CD4-positive, alpha-beta T cell treated with Interleukin-15 for 1 hour (primary cell): ENCODE measurements around the gene LMNTD2.

ENCODE experiments used
- DNase-seq: peaks from one replicate; pipeline ENCODE4 v3.0.0-alpha.2; 2020

Gene LMNTD2

GRCh38 chr11:567011-567628 lies 6.6 kb upstream of the LMNTD2 start:
- no peak for DNase-seq

DNA sequence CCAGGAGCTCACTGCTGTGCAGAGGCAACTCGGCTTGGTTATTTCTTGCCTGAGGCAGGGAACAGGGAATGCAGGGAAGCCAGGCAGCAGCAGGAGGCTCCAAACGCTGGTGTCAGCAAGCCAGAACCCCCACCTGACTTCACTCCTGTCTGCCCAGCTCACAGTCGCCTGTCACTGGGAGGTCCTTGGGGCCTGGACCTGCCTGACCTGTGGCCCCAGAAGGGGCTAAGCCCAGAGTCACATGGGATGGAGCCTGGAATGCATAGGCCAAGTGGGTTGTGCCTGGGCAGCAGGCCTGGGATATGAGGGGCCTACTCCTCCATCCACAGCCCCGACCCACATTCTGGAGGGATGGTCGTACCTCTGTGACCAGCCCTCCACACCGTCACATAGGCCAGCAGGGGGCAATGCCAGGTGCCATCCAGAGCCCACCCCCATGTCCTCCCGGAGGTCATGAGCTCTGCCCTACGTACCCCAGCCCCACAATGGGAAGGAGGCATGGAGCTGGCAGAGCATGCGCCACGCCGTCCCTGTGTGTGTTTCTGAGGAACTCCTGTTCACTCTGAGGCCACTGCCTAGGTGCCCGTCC lies 5.5 kb upstream of the LMNTD2 start:
- DNase-seq = no peak

DNA sequence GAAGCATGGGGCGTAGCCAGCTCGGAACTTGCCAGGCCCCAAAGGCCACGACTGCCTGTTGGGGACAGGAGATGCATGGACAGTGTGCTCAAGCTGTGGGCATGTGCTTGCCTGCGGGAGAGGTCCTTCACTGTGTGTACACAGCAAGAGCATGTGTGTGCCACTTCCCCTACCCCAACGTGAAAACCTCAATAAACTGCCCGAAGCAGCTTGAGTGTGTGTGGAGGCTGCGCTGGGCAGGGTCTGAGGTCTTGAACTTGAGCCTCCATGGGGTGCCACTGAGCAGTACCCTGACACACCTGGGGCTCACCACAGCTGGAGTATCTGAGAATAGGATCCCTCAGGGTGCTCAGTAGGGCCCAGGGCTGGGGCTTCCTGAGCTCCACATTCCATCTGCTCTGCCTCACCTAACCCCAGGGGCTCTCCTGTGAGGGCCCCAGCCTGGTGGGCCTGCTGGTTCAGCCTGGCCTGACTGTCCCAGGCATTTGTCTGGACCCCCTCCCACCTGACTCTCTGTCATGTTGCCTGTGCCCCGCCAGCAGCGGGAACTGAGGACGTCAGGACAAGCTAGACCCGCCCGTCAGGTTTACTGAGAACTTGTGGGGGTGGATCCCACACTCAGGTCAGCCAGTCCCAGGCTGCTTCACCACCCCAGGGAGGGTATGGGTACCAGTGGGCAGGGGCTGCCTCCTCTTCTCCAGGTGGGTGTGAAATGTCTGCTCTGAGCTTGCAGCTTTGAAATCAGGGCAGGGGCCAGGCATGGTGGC lies 3.5 kb upstream of the LMNTD2 start:
- DNase-seq = no peak

DNA sequence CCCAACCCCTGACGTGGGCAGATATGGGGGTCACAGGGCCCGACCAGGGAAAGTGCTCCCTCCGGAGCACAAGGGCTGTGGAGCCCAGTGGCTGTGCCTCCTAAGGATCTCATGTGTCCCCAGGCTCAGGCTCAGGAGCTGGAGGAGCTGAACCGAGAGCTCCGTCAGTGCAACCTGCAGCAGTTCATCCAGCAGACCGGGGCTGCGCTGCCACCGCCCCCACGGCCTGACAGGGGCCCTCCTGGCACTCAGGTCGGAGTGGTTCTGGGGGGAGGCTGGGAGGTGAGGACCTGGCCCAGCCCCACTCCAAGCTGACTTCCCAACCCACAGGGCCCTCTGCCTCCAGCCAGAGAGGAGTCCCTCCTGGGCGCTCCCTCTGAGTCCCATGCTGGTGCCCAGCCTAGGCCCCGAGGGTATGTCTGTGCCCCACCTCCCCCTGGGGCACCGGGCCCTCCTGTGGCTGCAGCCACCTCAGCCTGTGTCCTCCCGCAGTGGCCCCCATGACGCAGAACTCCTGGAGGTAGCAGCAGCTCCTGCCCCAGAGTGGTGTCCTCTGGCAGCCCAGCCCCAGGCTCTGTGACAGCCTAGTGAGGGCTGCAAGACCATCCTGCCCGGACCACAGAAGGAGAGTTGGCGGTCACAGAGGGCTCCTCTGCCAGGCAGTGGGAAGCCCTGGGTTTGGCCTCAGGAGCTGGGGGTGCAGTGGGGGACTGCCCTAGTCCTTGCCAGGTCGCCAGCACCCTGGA lies 2.7 kb upstream of the LMNTD2 start:
- no peak for DNase-seq

DNA sequence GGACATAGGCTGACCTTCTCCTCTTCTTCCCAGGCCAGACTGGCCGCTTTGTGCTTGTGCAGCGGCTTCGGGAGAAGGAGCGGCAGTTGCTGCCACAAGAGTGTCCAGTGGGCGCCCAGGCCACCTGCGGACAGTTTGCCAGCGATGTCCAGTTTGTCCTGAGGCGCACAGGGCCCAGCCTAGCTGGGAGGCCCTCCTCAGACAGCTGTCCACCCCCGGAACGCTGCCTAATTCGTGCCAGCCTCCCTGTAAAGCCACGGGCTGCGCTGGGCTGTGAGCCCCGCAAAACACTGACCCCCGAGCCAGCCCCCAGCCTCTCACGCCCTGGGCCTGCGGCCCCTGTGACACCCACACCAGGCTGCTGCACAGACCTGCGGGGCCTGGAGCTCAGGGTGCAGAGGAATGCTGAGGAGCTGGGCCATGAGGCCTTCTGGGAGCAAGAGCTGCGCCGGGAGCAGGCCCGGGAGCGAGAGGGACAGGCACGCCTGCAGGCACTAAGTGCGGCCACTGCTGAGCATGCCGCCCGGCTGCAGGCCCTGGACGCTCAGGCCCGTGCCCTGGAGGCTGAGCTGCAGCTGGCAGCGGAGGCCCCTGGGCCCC lies 1.6 kb upstream of the LMNTD2 start:
- DNase-seq = no peak

DNA sequence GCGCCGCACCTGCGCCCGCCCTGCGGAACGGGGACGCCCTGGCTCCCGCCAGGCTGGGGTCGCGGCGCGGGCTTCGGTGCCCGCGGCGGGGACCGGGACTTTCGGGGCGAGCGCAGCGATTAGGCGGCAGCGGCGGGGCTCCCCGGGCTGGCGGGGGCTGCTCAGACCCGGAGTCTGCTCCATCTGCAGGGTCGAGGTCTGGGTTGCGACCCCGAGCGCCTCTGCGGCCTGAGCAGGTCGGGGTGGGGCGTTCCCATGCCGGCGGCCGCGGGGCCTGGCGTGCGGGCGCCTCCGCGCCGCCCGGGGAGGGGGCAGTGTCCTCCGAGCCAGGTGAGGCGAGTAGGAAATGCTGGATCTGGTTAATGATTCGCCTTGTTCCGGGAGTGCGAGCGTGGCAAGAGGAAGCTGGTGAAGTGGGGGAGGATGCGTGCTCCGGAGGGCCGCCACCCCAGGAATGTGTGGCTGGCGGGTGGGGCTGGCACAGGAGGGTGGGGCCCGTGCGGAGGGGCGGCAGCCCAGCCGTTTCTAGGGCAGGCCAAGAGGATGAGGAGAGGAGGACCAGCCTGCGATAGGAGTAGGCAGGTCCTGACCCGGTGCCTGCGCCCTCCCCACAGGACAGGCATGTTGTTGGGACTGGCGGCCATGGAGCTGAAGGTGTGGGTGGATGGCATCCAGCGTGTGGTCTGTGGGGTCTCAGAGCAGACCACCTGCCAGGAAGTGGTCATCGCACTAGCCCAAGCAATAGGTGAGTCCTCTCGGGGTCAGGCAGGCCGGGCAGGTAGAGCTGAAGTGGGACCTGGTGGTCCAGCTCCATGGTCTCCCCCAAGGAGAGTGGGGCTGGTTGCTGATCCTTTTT lies 838 bp upstream of the LMNTD2 start:
- DNase-seq = no peak

DNA sequence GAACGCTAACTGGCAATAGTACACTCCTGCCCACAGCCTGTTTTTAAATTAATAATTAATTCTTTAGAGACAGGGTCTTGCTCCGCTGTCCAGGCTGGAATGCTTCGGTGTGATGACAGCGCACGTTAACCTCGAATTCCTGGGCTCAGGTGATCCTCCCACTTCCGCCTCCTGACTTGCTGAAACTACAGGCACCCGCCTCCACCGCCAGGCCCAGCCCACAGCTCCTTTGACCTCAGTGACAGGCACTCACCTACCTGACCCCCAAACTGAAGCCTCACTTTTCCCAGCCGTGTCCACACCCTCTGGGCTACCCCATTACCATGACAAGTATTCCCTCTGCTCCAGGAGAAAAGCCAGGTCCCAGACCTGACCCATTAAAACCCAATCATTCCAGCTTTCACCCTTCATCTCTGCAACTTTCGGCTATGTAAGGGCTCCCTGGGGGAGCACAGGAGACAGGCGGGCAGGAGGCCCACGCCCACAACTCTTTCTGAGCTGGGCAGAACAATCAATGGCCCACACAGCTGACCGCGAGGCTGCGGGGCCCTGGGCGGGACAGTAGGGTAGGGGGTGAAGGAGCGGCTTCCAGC lies 730 bp downstream of the LMNTD2 start:
- no peak for DNase-seq

GRCh38 chr11:559020-559620 lies 1.4 kb downstream of the LMNTD2 start:
- no peak for DNase-seq

DNA sequence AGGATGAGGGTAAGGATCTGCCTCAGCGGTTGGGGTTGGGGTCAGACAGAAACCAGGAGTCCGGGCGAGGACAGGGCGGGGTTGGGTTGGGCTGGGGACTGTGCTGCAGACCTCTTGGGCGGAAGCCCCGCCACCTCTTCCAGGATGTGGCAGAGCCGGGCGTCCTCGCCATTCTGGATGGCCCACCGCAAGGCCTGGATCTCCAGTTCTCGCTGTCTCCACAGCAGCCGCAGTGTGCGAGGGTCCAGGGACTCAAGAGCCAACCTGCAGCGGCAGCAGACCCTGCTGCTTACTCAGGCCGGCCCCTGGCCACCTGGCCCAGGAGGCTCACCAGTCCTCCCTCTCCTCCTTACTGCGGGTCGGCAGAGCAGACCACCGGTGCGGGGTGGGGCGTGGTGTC lies 2.0 kb downstream of the LMNTD2 start:
- DNase-seq = no peak

GRCh38 chr11:557328-558132 lies 3.0 kb downstream of the LMNTD2 start:
- DNase-seq = no peak

- no peak for DNase-seq
These were observed 3.8 kb downstream of the LMNTD2 start for GRCh38 chr11:556662-557256.

DNA sequence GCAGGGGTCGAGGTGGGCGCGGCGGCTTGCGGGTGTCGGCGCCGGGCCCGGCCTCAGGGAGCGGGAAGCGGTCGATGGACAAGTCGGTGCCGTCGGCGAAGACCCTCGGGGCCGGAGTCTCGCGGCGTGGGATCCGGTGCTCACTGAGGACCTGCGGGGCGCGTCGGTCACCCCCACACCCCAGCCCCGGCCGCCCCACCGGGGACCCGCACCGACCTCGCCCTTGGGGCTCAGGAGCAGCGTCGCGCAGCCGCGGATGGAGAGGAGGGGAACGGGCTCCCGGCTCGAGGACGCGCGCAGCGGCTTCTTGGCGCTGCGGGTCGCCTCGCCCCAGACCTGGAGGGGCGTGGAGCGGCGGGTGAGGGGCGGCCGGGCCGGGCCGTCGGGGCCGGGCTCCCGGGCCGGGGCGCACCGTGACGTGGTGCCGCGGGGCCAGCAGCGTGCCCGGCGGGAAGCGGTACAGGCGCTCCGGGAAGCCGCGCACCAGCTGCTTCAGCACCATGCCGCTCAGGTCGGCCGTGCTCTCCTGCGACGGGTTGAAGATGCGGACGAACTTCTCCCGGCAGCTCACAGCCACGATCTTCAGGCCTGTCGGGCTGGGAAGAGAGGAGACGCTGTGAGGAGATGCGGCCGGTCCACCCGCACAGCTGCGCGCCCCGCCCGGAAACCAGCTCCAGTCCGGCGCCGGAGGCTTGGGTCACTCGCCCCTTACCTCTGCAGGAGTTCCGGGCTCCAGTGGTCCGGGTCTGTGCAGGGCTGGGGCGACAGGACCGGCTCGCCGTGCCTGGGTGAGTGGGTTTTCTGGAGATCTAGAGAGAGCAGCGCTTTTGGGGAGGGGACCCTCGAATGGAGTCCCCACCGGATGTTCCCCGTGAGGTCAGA lies 4.5 kb downstream of the LMNTD2 start:
- no peak for DNase-seq

DNA sequence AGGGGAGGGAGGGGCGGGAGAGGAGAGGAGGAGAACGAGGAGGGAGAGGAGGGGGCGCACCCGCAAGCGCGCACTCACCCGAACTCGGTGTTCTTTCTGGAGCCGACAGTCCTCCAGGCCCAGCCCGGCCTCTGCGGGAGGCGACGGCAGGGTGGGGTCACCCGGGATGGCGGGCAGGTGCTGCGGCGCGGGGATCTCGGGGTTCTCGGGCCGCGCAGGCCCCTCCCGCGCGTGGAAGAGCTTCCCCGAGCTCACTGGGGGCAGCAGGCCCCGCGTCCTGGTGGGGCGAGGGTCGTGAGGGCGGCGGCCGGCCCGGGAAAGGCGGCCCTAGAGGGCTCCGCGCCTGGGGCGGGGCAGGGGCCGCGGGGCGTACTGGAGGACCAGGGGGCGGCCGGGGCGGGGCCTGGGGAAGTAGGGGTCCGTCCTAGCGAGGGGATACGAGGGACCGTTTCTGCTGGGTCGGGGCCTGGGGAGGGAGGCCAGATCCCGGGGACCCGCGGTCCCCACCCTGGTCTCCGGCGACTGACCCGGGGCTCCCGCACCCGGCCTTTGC lies 5.2 kb downstream of the LMNTD2 start:
- no peak for DNase-seq

DNA sequence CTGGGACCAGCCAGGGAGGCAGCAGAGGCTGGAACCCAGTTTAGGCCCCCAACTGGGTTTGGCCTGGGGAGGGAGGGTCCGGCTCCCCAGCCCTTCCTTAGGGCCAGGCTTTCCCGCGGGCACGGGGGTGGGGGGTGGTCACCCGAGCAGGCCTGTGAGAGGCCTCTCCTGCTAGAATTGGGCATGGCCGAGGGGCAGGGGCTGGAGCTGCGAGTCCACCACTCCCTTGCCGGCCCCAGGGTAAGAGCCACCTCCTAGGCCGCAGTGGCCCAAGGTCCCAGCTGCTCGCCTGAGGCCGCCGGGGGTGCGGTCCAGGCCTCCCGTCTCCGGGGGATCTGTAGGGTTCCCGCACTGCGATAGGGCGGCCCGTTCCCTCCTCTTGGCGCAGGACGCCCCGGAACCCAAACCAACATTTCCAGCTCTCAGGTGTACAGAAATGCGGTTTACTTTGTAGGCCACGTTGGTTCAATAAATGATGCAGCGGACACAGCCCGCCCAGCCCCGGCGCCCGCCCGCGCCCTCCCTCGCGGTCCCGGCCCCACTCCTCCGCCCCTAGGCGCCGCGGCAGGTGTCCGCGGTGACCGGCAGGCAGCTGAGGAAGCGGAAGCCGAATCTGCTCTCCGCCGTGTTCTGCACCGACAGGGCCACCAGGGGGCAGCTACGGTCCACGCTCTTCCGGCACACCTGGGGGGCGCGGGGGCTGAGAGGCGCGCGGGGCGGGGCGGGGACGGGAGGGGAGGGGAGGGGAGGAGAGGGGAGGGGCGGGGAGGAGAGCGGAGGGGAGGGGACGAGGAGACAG lies 5.9 kb downstream of the LMNTD2 start:
- DNase-seq = peak; percentile 78

DNA sequence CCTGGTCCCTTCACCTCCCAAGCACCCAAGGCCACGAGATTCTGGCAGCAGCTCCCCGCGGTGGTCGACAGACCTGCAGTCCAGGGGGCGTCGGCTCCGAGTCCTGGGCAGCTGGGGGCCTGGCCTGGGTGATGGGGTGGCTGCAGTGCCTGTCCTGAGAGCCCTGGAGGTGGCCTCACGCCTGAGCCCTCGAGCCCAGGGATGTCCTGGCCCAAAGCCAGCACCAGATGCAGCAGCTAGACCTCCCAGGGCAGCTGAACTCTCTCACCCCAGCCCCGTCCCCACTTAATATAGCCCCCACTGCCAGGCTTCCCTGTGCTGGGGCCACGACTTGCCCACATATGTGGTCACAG lies 6.6 kb downstream of the LMNTD2 start:
- no peak for DNase-seq

GRCh38 chr11:553083-553987 lies 7.2 kb downstream of the LMNTD2 start:
- DNase-seq = no peak

DNA sequence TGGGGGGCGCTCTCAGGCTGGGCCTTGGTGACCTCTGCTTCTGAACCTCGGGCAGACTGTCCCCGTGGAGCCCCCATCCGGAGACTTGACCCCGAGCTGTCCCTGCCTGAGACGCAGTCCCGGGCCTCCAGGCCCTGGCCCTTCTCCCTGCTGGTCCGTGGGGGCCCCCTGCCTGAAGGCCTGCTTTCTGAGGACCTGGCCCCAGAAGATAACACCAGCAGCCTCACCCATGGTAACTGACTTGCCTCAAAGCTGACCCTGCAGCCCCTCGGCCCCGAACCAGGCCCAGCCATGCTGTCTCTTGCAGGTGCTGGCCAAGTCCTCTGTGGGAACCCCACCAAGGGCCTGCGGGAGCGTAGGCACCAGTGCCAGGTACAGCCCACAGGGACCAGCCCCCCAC lies 8.9 kb downstream of the LMNTD2 start:
- no peak for DNase-seq
